Thoracic aorta (tissue), 2 donors: ENCODE measurements around the gene CPT2. TPM values are rescaled to one million over a fixed set of nuclear protein-coding genes. Genes with fewer than 3 reads are reported as not detected.

Experiments used
- ATAC-seq: fragments of 150-250 bp; one replicate; pipeline ENCODE4 v1.8.0; 2017; ENCODE audit warnings: low read depth; ENCODE audit not compliant: insufficient number of reproducible peaks, low FRiP score
- DNase-seq: peaks from one replicate; pipeline ENCODE4 v3.0.0-alpha.2; 2020; ENCODE audit warnings: low spot score
- H3K27ac ChIP-seq, 2 donors: fragments of 200-600 bp; sonication (generic); 1 replicate in 1 of 2; 2 replicates in 1 of 2; pipeline ENCODE4 v1.5.1; 2016; ENCODE audit warnings: mild to moderate bottlenecking in 2 of 2, moderate library complexity in 2 of 2
- H3K27me3 ChIP-seq: fragments of 200-600 bp; sonication (generic); replicated peaks from 2 replicates; pipeline ENCODE4 v1.6.0; 2016; ENCODE audit warnings: mild to moderate bottlenecking; ENCODE audit not compliant: insufficient read depth
- H3K36me3 ChIP-seq: fragments of 200-600 bp; sonication (generic); one replicate; pipeline ENCODE4 v1.5.1; 2016
- H3K4me1 ChIP-seq, 2 donors: fragments of 200-600 bp; sonication (generic); 1 replicate in 1 of 2; 2 replicates in 1 of 2; pipeline versions ENCODE4 v1.5.1 to v1.6.0; 2016; ENCODE audit warnings: low read depth in 2 of 2, mild to moderate bottlenecking in 1 of 2; ENCODE audit not compliant: control insufficient read depth in 1 of 2
- H3K4me3 ChIP-seq: fragments of 200-600 bp; sonication (generic); 2 replicates; pipeline ENCODE4 v1.5.1; 2016; ENCODE audit warnings: mild to moderate bottlenecking
- H3K9me3 ChIP-seq: fragments of 200-600 bp; sonication (generic); 2 replicates; pipeline ENCODE4 v1.5.1; 2016
- CTCF ChIP-seq: fragments of 200-600 bp; sonication (generic); IDR thresholded peaks from one replicate; pipeline ENCODE4 v1.5.1; 2019; ENCODE audit warnings: antibody characterized with exemption
- total RNA-seq, 2 donors: library from RNA; depleted of rRNA; stranded (reverse); fragments of >200 nt; gene quantifications; one replicate each; pipeline versions ENCODE4 v1.1.0 to v1.2.3, GENCODE V29; 2016

CPT2 gene
- total RNA-seq, 2 donors from 2014 or later, result 6.6 to 20.4 TPM

DNA sequence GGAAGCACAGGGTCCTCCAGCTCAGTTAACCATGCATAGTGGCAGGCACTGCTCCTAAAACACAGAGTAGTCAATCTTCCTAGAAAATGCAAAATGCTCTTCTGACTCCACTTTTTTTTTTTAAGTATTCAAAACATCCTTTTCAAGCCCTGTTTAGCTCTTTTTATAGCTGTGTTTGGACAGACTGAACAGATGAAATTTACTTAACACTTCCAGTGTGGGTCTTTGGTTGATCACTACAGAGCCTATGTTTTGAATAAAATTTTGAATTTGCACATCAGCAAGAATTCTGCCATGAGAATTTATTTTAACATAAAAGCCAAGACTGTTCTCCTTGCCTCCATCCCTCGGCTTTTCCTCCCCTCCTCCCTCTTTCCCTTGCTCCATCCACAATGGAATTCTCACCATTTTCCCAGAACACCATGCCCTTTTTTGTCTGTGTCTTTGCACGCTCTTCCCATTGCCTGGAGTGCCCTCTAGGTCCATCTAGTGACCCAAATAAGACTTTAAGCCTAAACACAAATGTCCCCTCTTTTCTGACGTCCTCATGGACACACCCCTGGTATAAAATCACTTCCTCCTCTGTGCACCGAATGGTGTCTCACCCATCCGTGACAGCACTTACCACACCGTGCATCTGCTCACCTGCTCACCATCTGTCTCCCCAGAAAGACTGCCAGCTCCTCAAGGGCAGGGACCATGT, 24.0 kb upstream of the CPT2 start:
- Histone ChIP-seq H3K4me1 (peaks cover 14 to 29% of the 10 kb centered on the region in 2 donors), H3K4me3 (no peak overlapping the region), H3K27me3 (no peaks in the 10 kb centered on the region), H3K36me3 (no peaks in the 10 kb centered on the region), H3K27ac (no peak overlapping the region), H3K9me3 (no peaks in the 10 kb centered on the region)
- no peak for TF ChIP-seq CTCF
- no peak for DNase-seq
- no peak for ATAC-seq

DNA sequence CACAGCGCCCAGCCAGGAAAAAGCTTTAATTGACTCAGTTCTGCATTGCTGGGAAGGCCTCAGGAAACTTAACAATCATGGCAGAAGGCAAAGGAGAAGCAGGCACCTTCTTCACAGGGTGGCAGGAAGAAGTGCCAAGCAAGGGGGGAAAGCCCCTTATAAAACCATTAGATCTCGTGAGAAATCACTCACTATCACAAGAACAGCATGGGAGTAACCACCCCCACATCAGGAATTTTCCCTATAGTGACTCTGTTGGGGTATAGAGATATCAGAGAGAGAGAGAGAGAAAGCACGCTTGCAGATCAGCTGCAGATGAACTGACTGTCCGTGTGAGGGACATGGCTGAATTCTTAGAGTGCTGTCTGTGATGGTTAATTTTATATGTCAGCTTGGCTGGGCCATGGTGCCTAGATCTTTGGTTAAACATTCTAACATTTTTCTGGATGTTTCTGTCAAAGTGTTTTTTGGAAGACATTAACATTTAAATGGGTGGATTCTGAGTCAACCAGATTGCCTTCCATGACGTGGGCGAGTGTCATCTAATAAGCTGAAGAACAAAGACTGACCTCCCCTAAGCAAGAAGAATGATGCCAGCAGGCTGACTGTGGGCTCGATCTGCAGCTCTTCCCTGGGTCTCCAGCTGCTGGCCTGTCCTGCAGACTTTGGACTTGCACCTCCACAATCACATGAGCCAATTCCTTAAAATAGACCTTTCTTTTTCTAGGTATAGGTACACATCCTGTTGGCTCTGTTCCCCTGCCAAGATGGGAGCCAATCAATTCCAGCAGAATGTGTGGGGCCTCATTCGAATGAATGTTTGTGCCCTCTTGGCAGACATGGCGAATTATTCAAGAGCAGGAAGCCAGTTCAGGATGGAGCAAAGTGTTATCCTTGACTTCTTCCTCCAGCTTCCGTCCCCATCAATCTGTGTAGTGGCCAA, 21.4 kb upstream of the CPT2 start:
- no peak overlapping the region for H3K27ac ChIP-seq
- H3K27me3 ChIP-seq, result no peaks in the 10 kb centered on the region
- no peaks in the 10 kb centered on the region for H3K9me3 ChIP-seq
- no peak for TF ChIP-seq CTCF
- H3K4me1 ChIP-seq, result peaks cover 14 to 29% of the 10 kb centered on the region in 2 donors
- no peak for ATAC-seq
- no peak for DNase-seq
- H3K4me3 ChIP-seq, result no peak overlapping the region
- H3K36me3 ChIP-seq, result no peaks in the 10 kb centered on the region

GRCh38 chr1:53176452-53177208, 20.0 kb upstream of the CPT2 start:
- Histone ChIP-seq H3K27ac (no peak overlapping the region), H3K27me3 (no peaks in the 10 kb centered on the region), H3K4me1 (peaks cover 14 to 29% of the 10 kb centered on the region in 2 donors), H3K9me3 (no peaks in the 10 kb centered on the region), H3K36me3 (no peaks in the 10 kb centered on the region), H3K4me3 (peak overlapping the region; percentile 28)
- DNase-seq, result no peak
- ATAC-seq, result no peak
- no peak for TF ChIP-seq CTCF

GRCh38 chr1:53180226-53180625, 16.4 kb upstream of the CPT2 start:
- Histone ChIP-seq H3K27me3 (no peaks in the 10 kb centered on the region), H3K9me3 (no peaks in the 10 kb centered on the region), H3K4me1 (peaks cover 5 to 17% of the 10 kb centered on the region in 2 donors), H3K4me3 (no peak overlapping the region), H3K36me3 (no peaks in the 10 kb centered on the region), H3K27ac (no peak overlapping the region)
- no peak for ATAC-seq
- no peak for TF ChIP-seq CTCF
- no peak for DNase-seq
